GM18909 (cell line): ENCODE results near the gene RBMS2.

Experiments
- ATAC-seq: cut with Tn5 transposase; IDR thresholded peaks from one replicate; pipeline ENCODE4 v1.9.1; 2021; ENCODE audit warnings: mild to moderate bottlenecking; ENCODE audit not compliant: unreplicated experiment, poor library complexity

RBMS2 gene

GRCh38 chr12:56629459-56630179, 108.0 kb downstream of the RBMS2 start:
- ATAC-seq = peak; percentile 3

GRCh38 chr12:56630180-56630632, 108.6 kb downstream of the RBMS2 start, which contains the start of gene BAZ2A:
TSS of gene BAZ2A (minus strand) at chr12:56630326. CDS start at chr12:56617530, 12,796 bp downstream.
- ATAC-seq = peak; percentile 58

DNA sequence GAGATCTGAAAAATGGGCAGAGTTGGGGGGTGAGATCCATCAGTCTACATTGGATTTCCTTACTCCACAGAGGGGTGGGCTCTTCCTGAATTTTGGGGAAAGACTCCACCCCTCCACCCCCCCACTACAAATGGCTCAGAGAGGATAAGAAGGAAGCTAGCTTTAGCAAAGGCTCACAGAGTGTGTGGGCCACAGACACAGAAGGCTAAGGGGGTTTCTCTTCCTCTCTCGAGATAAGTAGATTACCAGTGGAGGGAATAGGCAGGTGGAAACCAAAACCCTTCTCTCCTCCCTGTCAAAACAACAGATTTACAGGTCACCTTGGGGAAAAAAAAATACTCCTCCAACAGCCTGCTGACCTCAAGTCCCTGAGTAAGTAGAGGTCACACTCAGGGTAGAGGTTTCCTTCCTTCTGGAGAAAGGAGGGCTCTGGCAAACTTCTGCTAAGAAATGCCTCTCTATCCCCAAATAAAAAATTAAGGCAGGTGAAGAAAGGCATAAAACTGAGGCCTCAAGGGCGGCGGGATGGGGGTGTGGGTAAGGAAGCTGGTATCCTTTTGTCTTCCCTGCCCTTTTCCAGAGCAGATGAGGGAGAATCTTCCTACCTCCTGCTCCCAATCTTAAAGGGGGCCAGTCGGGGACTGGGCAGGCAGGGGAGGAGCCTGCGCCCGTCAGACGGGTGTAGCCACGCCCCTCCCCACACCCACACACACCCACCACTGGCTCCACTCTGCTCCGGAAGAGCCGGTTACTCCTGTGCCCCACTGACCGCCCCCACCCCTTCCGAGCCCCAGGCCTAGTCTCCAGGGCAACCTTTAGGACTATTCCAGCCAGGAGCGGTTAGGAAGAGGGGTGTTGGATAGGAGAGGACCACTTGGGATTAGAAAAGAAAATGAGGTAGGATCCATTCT, 110.4 kb downstream of the RBMS2 start:
- ATAC-seq = peak; percentile 23

- no peak for ATAC-seq
Measured at GRCh38 chr12:56632701-56633467, 111.3 kb downstream of the RBMS2 start.

GRCh38 chr12:56633468-56634241, 112.0 kb downstream of the RBMS2 start:
- no peak for ATAC-seq

- ATAC-seq = no peak
Measured at GRCh38 chr12:56634242-56634836, 112.7 kb downstream of the RBMS2 start.

DNA sequence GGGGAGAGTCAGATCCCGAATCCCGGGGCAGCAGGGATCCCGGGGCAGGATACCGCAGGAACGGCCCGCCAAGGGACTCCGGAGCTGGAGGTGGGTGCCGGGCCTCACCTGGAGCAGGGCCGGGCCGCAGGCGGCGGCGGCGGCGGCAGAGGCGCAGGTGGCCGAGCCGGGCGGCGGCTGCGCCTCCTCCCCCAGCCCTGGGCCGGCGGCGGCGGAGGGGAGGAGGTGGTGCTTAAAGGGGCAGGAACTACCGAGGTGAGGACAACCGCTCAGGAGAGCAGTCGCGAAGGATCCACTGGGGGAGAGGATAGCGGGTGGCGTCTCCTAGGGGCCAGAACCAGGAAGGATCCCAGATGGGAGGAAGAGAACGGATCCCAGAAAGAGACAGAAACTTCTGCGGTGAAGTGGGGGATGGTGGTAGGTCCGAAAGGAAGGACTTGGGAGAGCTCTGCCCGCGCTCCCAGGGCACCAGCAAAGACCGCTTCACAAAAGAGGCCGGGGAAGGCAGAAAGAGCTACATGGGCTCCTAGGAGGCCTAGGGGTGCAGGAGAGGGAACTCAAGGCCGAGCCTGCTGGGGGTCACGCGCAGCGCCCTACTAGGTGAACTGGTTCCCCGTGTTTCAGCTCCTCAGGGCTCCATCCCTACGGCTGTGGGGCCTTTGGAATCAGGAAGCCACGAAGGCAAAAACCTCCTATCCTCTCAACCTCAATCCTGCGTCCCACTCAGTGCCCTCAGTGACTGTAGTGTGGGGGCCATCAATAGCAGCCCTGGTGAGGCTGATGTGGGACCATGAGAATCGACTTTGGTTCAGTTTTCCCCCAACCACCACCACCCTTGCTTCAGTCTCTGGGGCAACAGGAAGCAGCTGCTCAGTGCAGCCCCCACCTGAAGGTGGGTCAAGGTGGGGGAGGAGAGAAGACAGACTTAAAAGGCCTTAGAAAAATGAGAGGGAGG, 113.5 kb downstream of the RBMS2 start:
- peak; percentile 29 for ATAC-seq

- ATAC-seq = peak; percentile 52
Measured at GRCh38 chr12:56635806-56636674, 114.4 kb downstream of the RBMS2 start.

GRCh38 chr12:56636675-56637540, 115.3 kb downstream of the RBMS2 start:
- ATAC-seq = peak; percentile 69

- no peak for ATAC-seq
Measured at GRCh38 chr12:56637621-56638020, 116.0 kb downstream of the RBMS2 start.

DNA sequence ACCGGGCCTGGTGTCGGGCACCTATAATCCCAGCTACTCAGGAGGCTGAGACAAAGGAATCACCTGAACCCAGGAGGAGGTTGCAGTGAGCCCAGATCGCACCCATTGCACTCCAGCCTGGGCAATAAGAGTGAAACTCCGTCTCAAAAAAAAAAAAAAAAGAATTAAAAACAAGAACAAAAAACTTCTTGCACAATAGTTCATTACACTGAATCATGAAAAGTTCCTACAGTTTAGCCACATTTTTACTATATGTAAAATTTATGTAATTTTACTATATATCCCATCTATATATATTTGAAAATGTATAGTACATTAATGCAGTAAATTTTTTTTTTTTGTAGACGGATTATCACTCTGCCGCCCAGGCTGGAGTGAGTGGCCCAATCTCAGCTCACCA, 119.6 kb downstream of the RBMS2 start:
- ATAC-seq = no peak

DNA sequence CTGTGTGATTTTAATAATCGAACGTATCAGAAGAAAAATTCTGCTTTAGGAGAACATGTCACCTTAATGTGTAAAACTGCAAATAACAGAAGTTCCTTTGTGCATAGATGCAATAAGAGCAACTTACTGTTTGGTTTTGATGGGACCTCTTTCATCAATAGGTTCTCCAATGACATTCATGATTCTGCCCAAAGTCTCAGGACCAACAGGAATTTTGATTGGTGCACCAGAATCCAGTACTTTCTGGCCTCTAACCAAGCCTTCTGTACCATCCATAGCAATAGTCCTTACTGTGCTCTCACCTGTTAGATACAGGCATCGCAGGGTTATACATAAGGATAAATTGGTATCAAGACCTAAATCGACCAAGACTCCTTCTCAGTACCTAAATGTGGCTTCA, 123.0 kb downstream of the RBMS2 start:
- ATAC-seq = no peak

- ATAC-seq = no peak
Measured at GRCh38 chr12:56645201-56645716, 123.6 kb downstream of the RBMS2 start.
